Gastrocnemius medialis (tissue), 4 donors: ENCODE measurements around the gene DPM2. TPM values are rescaled to one million over a fixed set of nuclear protein-coding genes. Genes with fewer than 3 reads are reported as not detected.

Experiments used
- ATAC-seq, 2 donors: fragments of 150-250 bp; one replicate each; pipeline ENCODE4 v1.9.1; 2016
- DNase-seq, 2 donors: peaks; one replicate each; pipeline ENCODE4 v3.0.0-alpha.2; 2019
- H3K27ac ChIP-seq, 4 donors: fragments of 200-600 bp; sonication (generic); 1 replicate in 1 of 4; 2 replicates in 3 of 4; pipeline ENCODE4 v1.5.1; 2016 to 2018; ENCODE audit warnings: mild to moderate bottlenecking in 2 of 4, moderate library complexity in 1 of 4
- H3K27me3 ChIP-seq, 3 donors: fragments of 200-600 bp; sonication (generic) in 2 of 3; 1 replicate in 1 of 3; 2 replicates in 2 of 3; pipeline versions ENCODE4 v1.5.1 to v1.6.0; 2016 to 2019; ENCODE audit warnings: mild to moderate bottlenecking in 1 of 3, moderate library complexity in 1 of 3
- H3K36me3 ChIP-seq, 2 donors: fragments of 200-600 bp; sonication (generic) in 1 of 2; one replicate each; pipeline ENCODE4 v1.5.1; 2017 to 2018
- H3K4me1 ChIP-seq, 2 donors: fragments of 200-600 bp; sonication (generic) in 1 of 2; one replicate each; pipeline ENCODE4 v1.5.1; 2016 to 2017; ENCODE audit warnings: mild to moderate bottlenecking in 2 of 2
- H3K4me3 ChIP-seq, 4 donors: fragments of 200-600 bp; sonication (generic) in 3 of 4; 1 replicate in 1 of 4; 2 replicates in 3 of 4; pipeline ENCODE4 v1.5.1; 2016 to 2019; ENCODE audit warnings: mild to moderate bottlenecking in 2 of 4
- H3K9me3 ChIP-seq, 3 donors: fragments of 200-600 bp; sonication (generic) in 2 of 3; 1 replicate in 1 of 3; 2 replicates in 2 of 3; pipeline ENCODE4 v1.5.1; 2016 to 2019
- CTCF ChIP-seq, 5 experiments: fragments of 450-650 bp in 3 of 5; fragments of 200-600 bp in 2 of 5; sonication (generic) in 2 of 5; IDR thresholded peaks in 4 of 5; conservative IDR thresholded peaks in 1 of 5; 1 replicate in 4 of 5; 2 replicates in 1 of 5; pipeline ENCODE4 v1.5.1; 2016 to 2019; ENCODE audit warnings: antibody characterized with exemption in 5 of 5, mild to moderate bottlenecking in 3 of 5, moderate library complexity in 3 of 5
- POLR2A ChIP-seq, 2 donors: fragments of 450-650 bp; IDR thresholded peaks; one replicate each; pipeline ENCODE4 v1.6.1; 2017; ENCODE audit warnings: antibody characterized with exemption in 2 of 2, mild to moderate bottlenecking in 2 of 2, moderate library complexity in 2 of 2
- in situ Hi-C, 4 donors: fragments of 200-750 bp; cut with MboI; loops; one replicate each; pipeline versions ENCODE4 v1.15.0 to v1.8.0; 2017; ENCODE audit warnings: low sequenced_read_pairs in 4 of 4
- intact Hi-C: fragments of 100-400 bp; cut with DNase I; formaldehyde crosslinking; loops from one replicate; pipeline ENCODE4 v1.15.1; 2023; ENCODE audit warnings: low total_unique reads
- total RNA-seq, 4 donors: library from RNA; depleted of rRNA; stranded (reverse); fragments of >200 nt; gene quantifications; one replicate each; pipeline versions ENCODE4 v1.1.0 to v1.2.3, GENCODE V29; 2016

DPM2 gene
- total RNA-seq, 4 donors from 2014 or later = 4.7 to 10.4 (median 5.9) TPM

GRCh38 chr9:127954831-127955293 is 17.2 kb upstream of the DPM2 start:
- ATAC-seq (peak; percentile 1 to 6), DNase-seq (no peak)
- Histone ChIP-seq H3K4me1 (peaks cover 21 to 26% of the 10 kb centered on the region in 2 donors), H3K4me3 (no peak overlapping the region), H3K9me3 (no peaks in the 10 kb centered on the region), H3K36me3 (no peaks in the 10 kb centered on the region), H3K27ac (peak overlapping the region; percentile 83 to 92 (median 90)), H3K27me3 (no peaks in the 10 kb centered on the region)
- TF ChIP-seq POLR2A (IDR thresholded peaks at IDR 0.05) (no peak), CTCF (IDR thresholded peaks at IDR 0.05 in 4 of 5, conservative IDR thresholded peaks at IDR 0.05 in 1 of 5) (no peak)
- intact Hi-C loops (loop anchor here (5.0 kb wide), 1 partner anchor 147 kb away; no protein-coding TSS in a partner anchor), in situ Hi-C loops (loop anchor here (10.0 to 25.0 kb wide), 4 partner anchors 80 to 160 kb away; no protein-coding TSS in a partner anchor)

GRCh38 chr9:127953768-127954505 is 16.3 kb upstream of the DPM2 start:
- intact Hi-C loops (no loop called here), in situ Hi-C loops (loop anchor here (10.0 to 25.0 kb wide), 4 partner anchors 81 to 161 kb away; no protein-coding TSS in a partner anchor)
- no peaks in the 10 kb centered on the region for H3K27me3 ChIP-seq
- H3K4me3 ChIP-seq = no peak overlapping the region
- peaks cover 22 to 29% of the 10 kb centered on the region in 2 donors for H3K4me1 ChIP-seq
- no peaks in the 10 kb centered on the region for H3K36me3 ChIP-seq
- DNase-seq (no peak), ATAC-seq (no peak)
- H3K9me3 ChIP-seq = no peaks in the 10 kb centered on the region
- no peak for TF ChIP-seq POLR2A (IDR thresholded peaks at IDR 0.05)
- no peak for TF ChIP-seq CTCF (IDR thresholded peaks at IDR 0.05 in 4 of 5, conservative IDR thresholded peaks at IDR 0.05 in 1 of 5)
- peak overlapping the region in 3 of 4 donors; percentile 83 to 92 (median 88) for H3K27ac ChIP-seq

GRCh38 chr9:127953154-127953553 is 15.5 kb upstream of the DPM2 start:
- no peaks in the 10 kb centered on the region for H3K9me3 ChIP-seq
- no peak overlapping the region for H3K27ac ChIP-seq
- no peak for ATAC-seq
- H3K4me1 ChIP-seq = peaks cover 22 to 29% of the 10 kb centered on the region in 2 donors
- intact Hi-C loops = no loop called here
- in situ Hi-C loops = loop anchor here (10.0 to 25.0 kb wide), 4 partner anchors 82 to 162 kb away; no protein-coding TSS in a partner anchor
- TF ChIP-seq CTCF (IDR thresholded peaks at IDR 0.05 in 4 of 5, conservative IDR thresholded peaks at IDR 0.05 in 1 of 5) = no peak
- TF ChIP-seq POLR2A (IDR thresholded peaks at IDR 0.05) = no peak
- no peak overlapping the region for H3K4me3 ChIP-seq
- no peaks in the 10 kb centered on the region for H3K36me3 ChIP-seq
- DNase-seq = no peak
- no peaks in the 10 kb centered on the region for H3K27me3 ChIP-seq

GRCh38 chr9:127950513-127951289 is 13.0 kb upstream of the DPM2 start:
- ATAC-seq = no peak
- peaks cover 19 to 21% of the 10 kb centered on the region in 2 donors for H3K4me1 ChIP-seq

More at GRCh38 chr9:127950513-127951289, 13.0 kb upstream of the DPM2 start:
- no peaks in the 10 kb centered on the region for H3K36me3 ChIP-seq
- H3K9me3 ChIP-seq = no peaks in the 10 kb centered on the region
- H3K4me3 ChIP-seq = no peak overlapping the region
- intact Hi-C loops (no loop called here), in situ Hi-C loops (loop anchor here (10.0 to 25.0 kb wide), 4 partner anchors 84 to 164 kb away; no protein-coding TSS in a partner anchor)
- TF ChIP-seq POLR2A (IDR thresholded peaks at IDR 0.05) (no peak), CTCF (IDR thresholded peaks at IDR 0.05 in 4 of 5, conservative IDR thresholded peaks at IDR 0.05 in 1 of 5) (no peak)
- no peak for DNase-seq
- no peak overlapping the region for H3K27ac ChIP-seq
- no peaks in the 10 kb centered on the region for H3K27me3 ChIP-seq
